Caco-2 (cell line): ENCODE data around the gene RP9. TPM values are rescaled to one million over a fixed set of nuclear protein-coding genes. Genes with fewer than 3 reads are reported as not detected.

ENCODE experiments used
- BruUV-seq: library from RNA; stranded (reverse); fragments of 400-500 nt; replicated peaks from 2 replicates; lab custom pipeline; 2021; lab: Mats Ljungman, UMichigan
- CTCF ChIA-PET: fragments of 300-600 bp; sonication (Branson Sonifier 250); formaldehyde crosslinking; loops from one replicate; lab custom pipeline; 2022; ENCODE audit warnings: antibody characterized with exemption; lab: Charles Lee
- POLR2A ChIA-PET: fragments of 300-600 bp; sonication (Branson Sonifier 250); formaldehyde crosslinking; loops from one replicate; lab custom pipeline; 2022; ENCODE audit warnings: antibody characterized with exemption; lab: Charles Lee
- DNase-seq, 2 experiments: peaks; one replicate each; pipeline versions ENCODE4 v3.0.0 to v3.0.0-alpha.2; 2020 to 2022
- H3K27me3 ChIP-seq: replicated peaks from 2 replicates; pipeline ENCODE4 v1.6.0; 2011; ENCODE audit warnings: low read length; ENCODE audit not compliant: control insufficient read depth, insufficient read depth
- H3K36me3 ChIP-seq: 2 replicates; pipeline ENCODE4 v1.5.1; 2011; ENCODE audit warnings: low read length; ENCODE audit not compliant: control insufficient read depth, insufficient read depth
- H3K4me1 ChIP-seq: fragments of 250-450 bp; sonication (Bioruptor Pico); 2 replicates; pipeline ENCODE4 v1.5.1; 2020; ENCODE audit warnings: mild to moderate bottlenecking
- H3K4me3 ChIP-seq: 2 replicates; pipeline ENCODE4 v1.5.1; 2011; ENCODE audit warnings: low read depth, mild to moderate bottlenecking, control low read depth, low read length
- H3K9me3 ChIP-seq: fragments of 250-450 bp; sonication (Bioruptor Pico); 2 replicates; pipeline ENCODE4 v1.5.1; 2020; ENCODE audit warnings: mild to moderate bottlenecking, moderate library complexity
- H3K27ac Mint-ChIP-seq: one replicate; pipeline ENCODE4 v1.8.0; 2022; ENCODE audit warnings: mixed read lengths; ENCODE audit not compliant: unreplicated experiment
- H3K27me3 Mint-ChIP-seq: one replicate; pipeline ENCODE4 v1.8.0; 2022; ENCODE audit warnings: mixed read lengths; ENCODE audit not compliant: insufficient read depth, unreplicated experiment
- H3K36me3 Mint-ChIP-seq: one replicate; pipeline ENCODE4 v1.8.0; 2022; ENCODE audit warnings: mild to moderate bottlenecking, mixed read lengths; ENCODE audit not compliant: insufficient read depth, unreplicated experiment
- H3K4me1 Mint-ChIP-seq: one replicate; pipeline ENCODE4 v1.8.0; 2022; ENCODE audit warnings: low read depth, mixed read lengths; ENCODE audit not compliant: unreplicated experiment
- H3K4me3 Mint-ChIP-seq: one replicate; pipeline ENCODE4 v1.8.0; 2022; ENCODE audit warnings: mild to moderate bottlenecking, moderate library complexity, mixed read lengths; ENCODE audit not compliant: unreplicated experiment
- H3K9me3 Mint-ChIP-seq: one replicate; pipeline ENCODE4 v1.8.0; 2022; ENCODE audit warnings: mixed read lengths; ENCODE audit not compliant: unreplicated experiment
- intact Hi-C: fragments of 100-400 bp; cut with micrococcal nuclease; formaldehyde crosslinking; loops from one replicate; pipeline ENCODE4 v1.10.0; 2022; ENCODE audit not compliant: unreplicated experiment
- total RNA-seq: library from RNA; stranded (reverse); gene quantifications from 2 replicates; pipeline ENCODE4 v1.2.3, GENCODE V29; 2022
- TF ChIP-seq, protein P1 (sequence below), 2 experiments: fragments of 200-600 bp in 1 of 2; IDR thresholded peaks; 1 replicate in 1 of 2; 2 replicates in 1 of 2; pipeline versions ENCODE4 v1.5.1 to v1.8.0; 2011 to 2022; ENCODE audit warnings: antibody characterized with exemption in 1 of 2, control low read depth in 1 of 2, inconsistent platforms in 1 of 2, low read depth in 1 of 2, low read length in 1 of 2, mild to moderate bottlenecking in 1 of 2, moderate library complexity in 1 of 2; ENCODE audit not compliant: insufficient read depth in 1 of 2, severe bottlenecking in 1 of 2, unreplicated experiment in 1 of 2

Gene RP9
- total RNA-seq, 1 experiment from 2014 or later, result 20.3 TPM

DNA sequence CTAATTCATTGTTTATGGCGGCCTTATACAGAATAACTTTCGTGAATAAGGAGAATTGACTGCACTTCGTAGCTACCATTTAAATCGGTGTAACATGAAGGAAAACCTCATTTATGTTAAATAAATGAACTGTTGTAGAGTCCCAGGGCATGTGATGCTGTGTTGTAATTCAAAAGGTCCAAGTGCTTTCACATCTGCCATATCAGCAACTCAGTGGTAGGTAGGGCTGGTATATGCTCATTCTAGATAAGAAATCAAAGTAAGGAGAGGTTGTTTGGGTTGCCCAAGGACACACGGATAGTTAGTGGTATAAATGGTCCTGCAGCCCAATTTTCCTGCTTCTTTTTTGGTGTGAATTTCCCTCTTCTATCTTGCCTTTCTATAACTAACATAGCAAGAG, 36.0 kb upstream of the RP9 start:
- ChIA-PET POLR2A (no interaction called here), CTCF (no interaction called here)
- no peaks in the 10 kb centered on the region for H3K4me1 Mint-ChIP-seq
- BruUV-seq, result no TSS peak
- no peaks in the 10 kb centered on the region for H3K27me3 ChIP-seq
- H3K4me3 Mint-ChIP-seq, result no peak overlapping the region
- no peaks in the 10 kb centered on the region for H3K4me1 ChIP-seq
- H3K9me3 Mint-ChIP-seq, result no peaks in the 10 kb centered on the region
- no peaks in the 10 kb centered on the region for H3K36me3 ChIP-seq
- H3K27ac Mint-ChIP-seq, result no peak overlapping the region
- H3K36me3 Mint-ChIP-seq, result peaks cover 4% of the 10 kb centered on the region
- intact Hi-C loops, result no loop called here
- peaks cover 6% of the 10 kb centered on the region for H3K27me3 Mint-ChIP-seq
- TF ChIP-seq, protein P1, sequence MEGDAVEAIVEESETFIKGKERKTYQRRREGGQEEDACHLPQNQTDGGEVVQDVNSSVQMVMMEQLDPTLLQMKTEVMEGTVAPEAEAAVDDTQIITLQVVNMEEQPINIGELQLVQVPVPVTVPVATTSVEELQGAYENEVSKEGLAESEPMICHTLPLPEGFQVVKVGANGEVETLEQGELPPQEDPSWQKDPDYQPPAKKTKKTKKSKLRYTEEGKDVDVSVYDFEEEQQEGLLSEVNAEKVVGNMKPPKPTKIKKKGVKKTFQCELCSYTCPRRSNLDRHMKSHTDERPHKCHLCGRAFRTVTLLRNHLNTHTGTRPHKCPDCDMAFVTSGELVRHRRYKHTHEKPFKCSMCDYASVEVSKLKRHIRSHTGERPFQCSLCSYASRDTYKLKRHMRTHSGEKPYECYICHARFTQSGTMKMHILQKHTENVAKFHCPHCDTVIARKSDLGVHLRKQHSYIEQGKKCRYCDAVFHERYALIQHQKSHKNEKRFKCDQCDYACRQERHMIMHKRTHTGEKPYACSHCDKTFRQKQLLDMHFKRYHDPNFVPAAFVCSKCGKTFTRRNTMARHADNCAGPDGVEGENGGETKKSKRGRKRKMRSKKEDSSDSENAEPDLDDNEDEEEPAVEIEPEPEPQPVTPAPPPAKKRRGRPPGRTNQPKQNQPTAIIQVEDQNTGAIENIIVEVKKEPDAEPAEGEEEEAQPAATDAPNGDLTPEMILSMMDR (IDR thresholded peaks at IDR 0.05; ENCODE audit: insufficient read depth in 1 of 2, low read depth in 1 of 2, low read length in 1 of 2, severe bottlenecking in 1 of 2, unreplicated experiment in 1 of 2), result no peak
- H3K9me3 ChIP-seq, result no peaks in the 10 kb centered on the region
- no peak overlapping the region for H3K4me3 ChIP-seq
- no peak for DNase-seq

DNA sequence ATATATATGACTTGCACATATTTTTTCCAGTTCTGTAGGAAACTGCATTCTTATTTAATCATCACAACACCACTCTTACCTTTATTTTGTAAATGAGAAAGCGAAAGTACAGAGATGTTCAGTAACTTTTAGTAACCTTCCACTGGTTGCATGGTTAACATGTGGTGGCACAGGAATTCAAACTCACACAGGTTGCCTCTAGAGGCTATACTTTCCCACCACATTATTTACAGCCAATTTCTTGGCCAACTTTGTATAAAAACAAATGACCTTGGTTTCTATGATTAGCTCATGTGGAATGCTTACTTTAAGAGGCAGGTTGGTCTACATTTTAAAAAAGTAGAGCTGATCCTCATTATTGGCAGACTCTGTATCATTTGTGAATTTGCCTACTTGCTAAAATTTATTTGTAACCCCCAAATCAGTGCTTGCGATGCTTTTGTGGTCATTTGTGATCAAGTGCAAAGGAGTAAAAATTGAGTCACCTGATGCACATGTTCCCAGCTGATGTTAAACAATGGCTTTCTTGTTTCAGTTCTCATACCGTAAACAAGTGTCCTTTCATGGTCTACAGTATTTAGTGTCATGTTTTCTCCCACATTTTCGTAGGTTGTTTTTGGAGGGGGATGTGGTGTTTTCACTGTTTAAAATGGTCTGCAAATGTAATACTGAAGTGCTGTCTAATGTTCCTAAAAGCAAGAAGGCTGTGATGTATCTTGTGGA, 35.0 kb upstream of the RP9 start:
- no peaks in the 10 kb centered on the region; the same call in 1 of the 2 replicates for H3K27me3 ChIP-seq
- Mint-ChIP-seq H3K27me3 (peaks cover 9% of the 10 kb centered on the region), H3K27ac (no peak overlapping the region), H3K4me1 (no peaks in the 10 kb centered on the region), H3K9me3 (no peaks in the 10 kb centered on the region), H3K36me3 (peaks cover 6% of the 10 kb centered on the region), H3K4me3 (no peak overlapping the region)
- no peak overlapping the region for H3K4me3 ChIP-seq
- BruUV-seq, result no TSS peak
- ChIA-PET CTCF (no interaction called here), POLR2A (no interaction called here)
- no peaks in the 10 kb centered on the region for H3K9me3 ChIP-seq
- DNase-seq, result no peak
- no peaks in the 10 kb centered on the region for H3K36me3 ChIP-seq
- intact Hi-C loops, result no loop called here
- TF ChIP-seq, protein P1 (IDR thresholded peaks at IDR 0.05; ENCODE audit: insufficient read depth in 1 of 2, low read depth in 1 of 2, low read length in 1 of 2, severe bottlenecking in 1 of 2, unreplicated experiment in 1 of 2), result no peak
- H3K4me1 ChIP-seq, result no peaks in the 10 kb centered on the region

DNA sequence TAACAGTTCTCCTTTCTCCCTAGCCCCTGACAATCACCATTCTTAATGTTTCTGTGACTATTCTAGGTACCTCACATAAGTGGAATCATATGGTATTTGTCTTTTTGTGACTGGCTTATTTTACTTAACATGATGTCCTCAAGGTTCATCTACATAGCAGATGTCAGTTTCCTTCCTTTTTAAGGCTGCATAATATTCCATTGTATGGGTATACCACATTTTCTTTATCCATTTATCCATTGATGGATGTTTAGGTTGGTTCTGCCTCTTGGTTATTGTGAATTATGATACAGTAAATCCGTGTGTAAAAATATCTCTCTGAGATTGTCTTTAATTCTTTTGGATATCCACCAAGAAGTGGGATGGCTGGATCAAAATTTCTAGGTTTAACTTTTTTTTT, 33.4 kb upstream of the RP9 start:
- Mint-ChIP-seq H3K27me3 (peaks cover 7% of the 10 kb centered on the region), H3K9me3 (no peaks in the 10 kb centered on the region), H3K4me1 (no peaks in the 10 kb centered on the region), H3K4me3 (no peak overlapping the region), H3K27ac (no peak overlapping the region), H3K36me3 (peaks cover 6% of the 10 kb centered on the region)
- Histone ChIP-seq H3K4me3 (no peak overlapping the region), H3K4me1 (no peaks in the 10 kb centered on the region), H3K27me3 (no peaks in the 10 kb centered on the region; the same call in 1 of the 2 replicates), H3K9me3 (no peaks in the 10 kb centered on the region), H3K36me3 (no peaks in the 10 kb centered on the region)
- POLR2A ChIA-PET, result no interaction called here
- intact Hi-C loops, result no loop called here
- TF ChIP-seq, protein P1 (IDR thresholded peaks at IDR 0.05; ENCODE audit: insufficient read depth in 1 of 2, low read depth in 1 of 2, low read length in 1 of 2, severe bottlenecking in 1 of 2, unreplicated experiment in 1 of 2), result no peak
- CTCF ChIA-PET, result no interaction called here
- DNase-seq, result no peak
- BruUV-seq, result no TSS peak
